Nephron (organoid): ENCODE results near the gene ASB7.
"Not testable (repeated sequence)": the region's sequence is repeated elsewhere in the genome, so short reads cannot be mapped to it uniquely, and the experiment has no call there.

Source experiments
- H3K27ac Mint-ChIP-seq, 3 experiments: 2 replicates each; pipeline ENCODE4 v1.8.0; 2020; ENCODE audit warnings: mixed read lengths in 3 of 3, mild to moderate bottlenecking in 2 of 3, moderate library complexity in 1 of 3
- H3K27me3 Mint-ChIP-seq: 2 replicates; pipeline ENCODE4 v1.8.0; 2021; ENCODE audit warnings: low read depth, mild to moderate bottlenecking, moderate library complexity, mixed read lengths
- H3K36me3 Mint-ChIP-seq: 2 replicates; pipeline ENCODE4 v1.8.0; 2020; ENCODE audit warnings: low read depth, mixed read lengths
- H3K4me1 Mint-ChIP-seq: 2 replicates; pipeline ENCODE4 v1.8.0; 2020; ENCODE audit warnings: mixed read lengths
- H3K4me3 Mint-ChIP-seq, 3 experiments: 2 replicates each; pipeline ENCODE4 v1.8.0; 2020; ENCODE audit warnings: mild to moderate bottlenecking in 3 of 3, mixed read lengths in 3 of 3, moderate library complexity in 2 of 3
- H3K9me3 Mint-ChIP-seq: 2 replicates; pipeline ENCODE4 v1.8.0; 2020; ENCODE audit warnings: mixed read lengths
- TF ChIP-seq, protein P1 (sequence below), 3 experiments: fragments of 200-600 bp; sonication (generic); IDR thresholded peaks; one replicate each; pipeline ENCODE4 v1.5.0; 2021; ENCODE audit warnings: antibody characterized with exemption in 3 of 3; ENCODE audit not compliant: unreplicated experiment in 3 of 3

Gene ASB7

DNA sequence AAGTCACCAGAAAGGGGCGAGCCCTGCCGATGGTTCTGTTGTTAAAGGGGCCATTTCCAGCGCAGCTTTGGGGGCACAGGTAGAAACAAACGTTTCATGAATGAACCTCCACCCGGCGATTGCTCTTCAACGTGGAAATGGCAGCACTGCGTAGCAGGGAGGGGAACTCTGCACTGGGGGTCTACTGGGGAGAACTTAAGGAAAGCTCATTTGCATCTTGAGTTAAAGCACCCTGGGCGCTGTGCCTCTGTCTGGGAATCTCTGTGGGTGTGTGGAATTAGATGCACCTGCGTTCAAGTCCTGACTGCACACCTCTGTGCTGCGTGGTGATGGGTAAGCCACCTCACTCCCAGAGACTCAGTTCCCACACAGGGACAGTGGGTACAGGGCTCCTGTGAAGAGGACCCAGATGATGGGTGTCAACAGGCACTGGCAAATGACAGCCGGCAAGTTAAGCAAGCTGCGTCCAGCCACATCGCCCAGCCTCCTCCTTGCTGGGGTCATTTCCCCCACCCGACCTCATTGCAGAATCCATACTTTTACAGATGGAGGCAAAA, 68.8 kb downstream of the ASB7 start:
- H3K27ac Mint-ChIP-seq = no peak overlapping the region
- H3K4me3 Mint-ChIP-seq = no peak overlapping the region
- TF ChIP-seq, protein P1, sequence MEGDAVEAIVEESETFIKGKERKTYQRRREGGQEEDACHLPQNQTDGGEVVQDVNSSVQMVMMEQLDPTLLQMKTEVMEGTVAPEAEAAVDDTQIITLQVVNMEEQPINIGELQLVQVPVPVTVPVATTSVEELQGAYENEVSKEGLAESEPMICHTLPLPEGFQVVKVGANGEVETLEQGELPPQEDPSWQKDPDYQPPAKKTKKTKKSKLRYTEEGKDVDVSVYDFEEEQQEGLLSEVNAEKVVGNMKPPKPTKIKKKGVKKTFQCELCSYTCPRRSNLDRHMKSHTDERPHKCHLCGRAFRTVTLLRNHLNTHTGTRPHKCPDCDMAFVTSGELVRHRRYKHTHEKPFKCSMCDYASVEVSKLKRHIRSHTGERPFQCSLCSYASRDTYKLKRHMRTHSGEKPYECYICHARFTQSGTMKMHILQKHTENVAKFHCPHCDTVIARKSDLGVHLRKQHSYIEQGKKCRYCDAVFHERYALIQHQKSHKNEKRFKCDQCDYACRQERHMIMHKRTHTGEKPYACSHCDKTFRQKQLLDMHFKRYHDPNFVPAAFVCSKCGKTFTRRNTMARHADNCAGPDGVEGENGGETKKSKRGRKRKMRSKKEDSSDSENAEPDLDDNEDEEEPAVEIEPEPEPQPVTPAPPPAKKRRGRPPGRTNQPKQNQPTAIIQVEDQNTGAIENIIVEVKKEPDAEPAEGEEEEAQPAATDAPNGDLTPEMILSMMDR (IDR thresholded peaks at IDR 0.05; ENCODE audit: unreplicated experiment in 3 of 3) = no peak
- peaks cover 8% of the 10 kb centered on the region for H3K27me3 Mint-ChIP-seq
- peaks cover 8% of the 10 kb centered on the region for H3K9me3 Mint-ChIP-seq
- H3K4me1 Mint-ChIP-seq = peaks cover 22% of the 10 kb centered on the region
- H3K36me3 Mint-ChIP-seq = no peaks in the 10 kb centered on the region

DNA sequence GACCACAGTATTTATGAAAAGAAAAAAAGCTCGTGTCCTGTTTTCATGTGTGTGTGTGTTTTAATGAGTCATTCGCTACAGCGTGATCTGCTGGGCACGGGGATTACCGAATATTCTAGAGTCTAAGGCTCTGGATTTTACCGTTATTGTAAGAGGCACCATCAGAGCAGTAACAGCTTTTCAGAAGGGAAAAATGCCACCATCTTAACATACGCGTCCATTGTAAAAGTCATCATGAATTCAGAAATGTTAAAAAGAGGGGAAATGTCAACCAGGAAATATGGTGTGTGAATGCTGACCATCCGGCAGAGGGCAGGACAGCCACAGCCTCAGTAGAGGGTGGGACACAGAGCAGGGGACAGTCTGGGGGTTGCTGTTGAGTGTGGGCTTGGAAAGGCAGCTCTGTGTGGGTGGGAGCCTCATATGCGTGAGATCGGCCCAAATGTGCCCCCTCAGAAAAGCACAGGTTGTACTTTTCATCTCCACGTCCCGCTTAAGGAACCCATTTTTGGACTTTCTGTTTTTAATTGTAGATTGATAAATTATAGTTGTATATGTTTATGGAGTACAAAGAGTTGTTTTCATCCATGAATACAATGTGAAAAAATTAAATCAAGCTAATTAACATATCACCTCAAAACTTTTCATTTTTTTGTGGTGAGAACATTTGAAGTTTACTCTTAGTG, 69.6 kb downstream of the ASB7 start:
- no peaks in the 10 kb centered on the region for H3K36me3 Mint-ChIP-seq
- TF ChIP-seq, protein P1 (IDR thresholded peaks at IDR 0.05; ENCODE audit: unreplicated experiment in 3 of 3) = peak; percentile 50 to 61 (median 54)
- H3K27ac Mint-ChIP-seq = peak overlapping the region in 2 of 3 experiments; percentile 19 to 35
- peaks cover 12% of the 10 kb centered on the region for H3K9me3 Mint-ChIP-seq
- H3K27me3 Mint-ChIP-seq = peaks cover 8% of the 10 kb centered on the region
- peaks cover 22% of the 10 kb centered on the region for H3K4me1 Mint-ChIP-seq
- H3K4me3 Mint-ChIP-seq = no peak overlapping the region

DNA sequence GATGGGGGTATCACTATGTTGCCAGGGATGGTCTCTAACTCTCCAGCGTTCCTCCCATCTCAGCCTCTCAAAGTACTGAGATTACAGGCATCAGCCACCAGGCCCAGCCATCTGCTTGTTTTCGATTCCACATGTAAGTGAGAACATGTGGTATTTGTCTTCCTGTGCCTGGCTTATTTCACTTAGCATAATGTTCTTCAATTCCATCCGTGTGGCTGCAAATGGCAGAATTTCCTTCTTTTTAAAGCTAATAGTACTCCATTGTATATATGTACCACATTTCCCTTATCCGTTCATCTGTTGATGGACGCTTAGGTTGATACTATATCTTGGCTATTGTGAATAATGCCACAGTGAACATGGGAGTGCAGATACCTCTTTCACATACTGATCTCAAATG, 70.6 kb downstream of the ASB7 start:
- TF ChIP-seq, protein P1 (IDR thresholded peaks at IDR 0.05; ENCODE audit: unreplicated experiment in 3 of 3) = no peak
- H3K9me3 Mint-ChIP-seq = peaks cover 14% of the 10 kb centered on the region
- no peak overlapping the region for H3K4me3 Mint-ChIP-seq
- no peaks in the 10 kb centered on the region for H3K36me3 Mint-ChIP-seq
- H3K27me3 Mint-ChIP-seq = peaks cover 11% of the 10 kb centered on the region
- peaks cover 13% of the 10 kb centered on the region for H3K4me1 Mint-ChIP-seq
- H3K27ac Mint-ChIP-seq = no peak overlapping the region

DNA sequence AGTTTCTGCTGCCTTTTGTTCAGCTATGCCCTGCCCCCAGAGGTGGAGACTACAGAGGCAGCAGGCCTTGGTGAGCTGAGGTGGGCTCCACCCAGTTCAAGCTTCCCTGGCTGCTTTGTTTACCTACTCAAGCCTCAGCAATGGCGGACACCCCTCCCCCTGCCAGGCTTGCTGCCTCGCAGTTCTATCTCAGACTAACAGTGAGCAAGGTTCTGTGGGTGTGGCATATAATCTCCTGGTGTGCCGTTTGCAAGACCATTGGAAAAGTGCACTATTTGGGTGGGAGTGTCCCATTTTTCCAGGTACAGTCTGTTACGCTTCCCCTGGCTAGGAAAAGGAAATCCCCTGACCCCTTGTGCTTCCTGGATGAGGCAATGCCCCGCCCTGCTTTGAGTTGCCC, 76.8 kb downstream of the ASB7 start:
- not testable (repeated sequence) for H3K4me3 Mint-ChIP-seq

DNA sequence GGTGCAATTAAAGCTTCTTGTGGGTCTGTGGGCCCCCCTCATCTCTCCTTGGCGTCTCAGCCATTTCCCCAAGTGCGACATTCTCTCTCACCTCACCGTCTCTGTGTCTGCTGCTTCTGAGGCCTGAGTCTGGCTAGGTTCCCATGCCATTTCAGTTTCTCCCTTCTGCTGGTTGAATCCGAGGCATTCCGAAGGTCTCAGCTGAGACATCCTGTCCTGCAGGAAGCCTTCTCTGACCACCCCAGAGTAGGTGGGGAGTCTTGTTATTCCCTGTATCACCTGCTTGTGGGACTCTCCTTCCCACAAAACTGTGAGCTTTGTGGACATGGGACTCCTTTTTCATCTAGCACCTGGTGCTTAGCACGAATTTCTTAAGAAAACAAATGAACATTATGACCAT, 78.3 kb downstream of the ASB7 start:
- Mint-ChIP-seq H3K4me3 (no peak overlapping the region), H3K27me3 (peaks cover 6% of the 10 kb centered on the region), H3K9me3 (peaks cover 21% of the 10 kb centered on the region), H3K27ac (no peak overlapping the region), H3K36me3 (no peaks in the 10 kb centered on the region), H3K4me1 (peaks cover 10% of the 10 kb centered on the region)
- TF ChIP-seq, protein P1 (IDR thresholded peaks at IDR 0.05; ENCODE audit: unreplicated experiment in 3 of 3) = no peak

More for the DNA sequence above, 76.8 kb downstream of the ASB7 start:
- not testable (repeated sequence) for H3K27me3 Mint-ChIP-seq, H3K36me3 Mint-ChIP-seq, H3K27ac Mint-ChIP-seq
- Mint-ChIP-seq H3K9me3 (peaks cover 28% of the 10 kb centered on the region), H3K4me1 (peaks cover 10% of the 10 kb centered on the region)

DNA sequence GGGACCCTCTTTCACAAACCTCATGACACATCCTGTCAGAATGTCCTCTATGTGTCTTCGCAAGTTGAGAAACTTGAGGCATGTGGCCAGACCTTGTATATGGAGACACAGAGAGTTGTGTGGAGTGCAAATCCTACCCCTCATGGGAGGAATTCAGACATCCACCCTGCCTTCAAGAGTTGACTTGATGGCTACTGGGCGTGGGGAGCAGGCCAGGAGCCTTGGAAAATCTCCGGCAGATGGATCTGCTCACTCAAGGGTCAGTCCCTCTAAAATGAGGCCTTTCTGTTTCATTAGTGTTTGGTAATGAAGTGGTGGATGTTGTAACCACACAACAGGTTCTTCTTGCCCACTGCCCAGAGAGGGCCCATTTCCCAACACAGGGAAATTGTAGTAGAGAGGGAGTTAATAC, 79.0 kb downstream of the ASB7 start:
- Mint-ChIP-seq H3K4me1 (peaks cover 13% of the 10 kb centered on the region), H3K27me3 (peaks cover 6% of the 10 kb centered on the region), H3K4me3 (no peak overlapping the region), H3K27ac (peak overlapping the region in 1 of 3 experiments; percentile 53), H3K9me3 (peaks cover 21% of the 10 kb centered on the region), H3K36me3 (no peaks in the 10 kb centered on the region)
- TF ChIP-seq, protein P1 (IDR thresholded peaks at IDR 0.05; ENCODE audit: unreplicated experiment in 3 of 3) = no peak
